Panc1 (cell line): ENCODE results near the gene CALD1. TPM values are rescaled to one million over a fixed set of nuclear protein-coding genes. Genes with fewer than 3 reads are reported as not detected.

Experiments
- ATAC-seq: fragments of 200-7000 bp; cut with Tn5 transposase; 2 replicates; pipeline ENCODE4 v1.9.1; 2020; ENCODE audit warnings: mild to moderate bottlenecking, moderate library complexity
- BruUV-seq: library from RNA; stranded (reverse); fragments of 400-500 nt; replicated peaks from 2 replicates; lab custom pipeline; 2021; lab: Mats Ljungman, UMichigan
- CTCF ChIA-PET: fragments of 300-600 bp; sonication (Branson Sonifier 250); formaldehyde crosslinking; loops from one replicate; lab custom pipeline; 2022; ENCODE audit warnings: antibody characterized with exemption; lab: Charles Lee
- POLR2A ChIA-PET: fragments of 300-600 bp; sonication (Branson Sonifier 250); formaldehyde crosslinking; loops from one replicate; lab custom pipeline; 2022; ENCODE audit warnings: antibody characterized with exemption; lab: Charles Lee
- DNase-seq: peaks from one replicate; pipeline ENCODE4 v3.0.0-alpha.2; 2010; ENCODE audit warnings: low read depth, low spot score
- H3K27ac ChIP-seq: 2 replicates; pipeline ENCODE4 v1.5.1; 2011; ENCODE audit warnings: mild to moderate bottlenecking, low read length, inconsistent platforms
- H3K27me3 ChIP-seq: fragments of 200-500 bp; sonication (Bioruptor generic); 2 replicates; pipeline ENCODE4 v1.6.0; 2014; ENCODE audit warnings: low read length, inconsistent platforms; ENCODE audit not compliant: control insufficient read depth, insufficient read depth
- H3K36me3 ChIP-seq: fragments of 200-500 bp; sonication (Bioruptor generic); 2 replicates; pipeline ENCODE4 v1.5.1; 2014; ENCODE audit warnings: inconsistent platforms, mild to moderate bottlenecking, low read length, moderate library complexity; ENCODE audit not compliant: control insufficient read depth, insufficient read depth
- H3K4me1 ChIP-seq: 2 replicates; pipeline ENCODE4 v1.5.1; 2011; ENCODE audit warnings: inconsistent platforms, mild to moderate bottlenecking, low read length, moderate library complexity; ENCODE audit not compliant: control insufficient read depth, insufficient read depth
- H3K4me3 ChIP-seq, 2 experiments: 2 replicates each; pipeline ENCODE4 v1.5.1; 2011 to 2012; ENCODE audit warnings: low read depth in 2 of 2, low read length in 2 of 2, mild to moderate bottlenecking in 2 of 2, inconsistent platforms in 1 of 2, moderate library complexity in 1 of 2
- H3K9me3 ChIP-seq: fragments of 200-500 bp; sonication (Bioruptor generic); 2 replicates; pipeline ENCODE4 v1.5.1; 2014; ENCODE audit warnings: low read depth, mild to moderate bottlenecking, inconsistent platforms, low read length, moderate library complexity; ENCODE audit not compliant: control insufficient read depth, insufficient read depth
- POLR2AphosphoS5 ChIP-seq: IDR thresholded peaks from 2 replicates; pipeline ENCODE4 v1.6.1; 2012; ENCODE audit warnings: mild to moderate bottlenecking, low read depth, low read length, moderate library complexity
- SIN3A ChIP-seq: IDR thresholded peaks from 2 replicates; pipeline ENCODE4 v1.6.1; 2012; ENCODE audit warnings: low read depth, mild to moderate bottlenecking, low read length, moderate library complexity, borderline replicate concordance; ENCODE audit not compliant: insufficient read depth
- TCF7L2 ChIP-seq: IDR thresholded peaks from 2 replicates; pipeline ENCODE4 v1.6.1; 2011; ENCODE audit warnings: mild to moderate bottlenecking, low read depth, low read length, inconsistent platforms
- in situ Hi-C: cut with HindIII; loops from 2 replicates; pipeline ENCODE4 v1.10.0; 2016; ENCODE audit warnings: low sequenced_read_pairs, low pct_unique_long_range_greater_than_20kb
- intact Hi-C: fragments of 100-400 bp; cut with micrococcal nuclease; formaldehyde crosslinking; loops from one replicate; pipeline ENCODE4 v1.10.0; 2022; ENCODE audit not compliant: unreplicated experiment
- total RNA-seq: library from RNA; stranded (reverse); gene quantifications from one replicate; pipeline ENCODE4 v1.2.1, GENCODE V29; 2021; ENCODE audit not compliant: unreplicated experiment
- TF ChIP-seq, protein P1 (sequence below), 2 experiments: IDR thresholded peaks; 2 replicates each; pipeline ENCODE4 v1.6.1; 2011 to 2012; ENCODE audit warnings: low read depth in 2 of 2, control low read depth in 1 of 2, low read length in 1 of 2, mild to moderate bottlenecking in 1 of 2, moderate library complexity in 1 of 2; ENCODE audit not compliant: insufficient read depth in 1 of 2
- TF ChIP-seq, protein P2 (sequence below): fragments of 450-650 bp; IDR thresholded peaks from 2 replicates; pipeline ENCODE4 v1.5.1; 2017; ENCODE audit warnings: mild to moderate bottlenecking

CALD1 gene
- total RNA-seq, 1 experiment from 2014 or later: 9.2 TPM

GRCh38 chr7:134865001-134865845 lies 85.8 kb downstream of the CALD1 start:
- Histone ChIP-seq H3K27me3 (no peaks in the 10 kb centered on the region), H3K4me1 (no peaks in the 10 kb centered on the region), H3K36me3 (no peaks in the 10 kb centered on the region), H3K9me3 (no peaks in the 10 kb centered on the region), H3K4me3 (peak overlapping the region in 1 of 2 experiments; percentile 6; a peak in 1 of 4 replicates), H3K27ac (no peak overlapping the region)
- DNase-seq (no peak), ATAC-seq (peak; percentile 38)
- ChIA-PET POLR2A (no interaction called here), CTCF (no interaction called here)
- BruUV-seq: no TSS peak
- in situ Hi-C loops (no loop called here), intact Hi-C loops (no loop called here)
- TF ChIP-seq POLR2AphosphoS5 (no peak), SIN3A (no peak), TCF7L2 (no peak)
- TF ChIP-seq, protein P1, sequence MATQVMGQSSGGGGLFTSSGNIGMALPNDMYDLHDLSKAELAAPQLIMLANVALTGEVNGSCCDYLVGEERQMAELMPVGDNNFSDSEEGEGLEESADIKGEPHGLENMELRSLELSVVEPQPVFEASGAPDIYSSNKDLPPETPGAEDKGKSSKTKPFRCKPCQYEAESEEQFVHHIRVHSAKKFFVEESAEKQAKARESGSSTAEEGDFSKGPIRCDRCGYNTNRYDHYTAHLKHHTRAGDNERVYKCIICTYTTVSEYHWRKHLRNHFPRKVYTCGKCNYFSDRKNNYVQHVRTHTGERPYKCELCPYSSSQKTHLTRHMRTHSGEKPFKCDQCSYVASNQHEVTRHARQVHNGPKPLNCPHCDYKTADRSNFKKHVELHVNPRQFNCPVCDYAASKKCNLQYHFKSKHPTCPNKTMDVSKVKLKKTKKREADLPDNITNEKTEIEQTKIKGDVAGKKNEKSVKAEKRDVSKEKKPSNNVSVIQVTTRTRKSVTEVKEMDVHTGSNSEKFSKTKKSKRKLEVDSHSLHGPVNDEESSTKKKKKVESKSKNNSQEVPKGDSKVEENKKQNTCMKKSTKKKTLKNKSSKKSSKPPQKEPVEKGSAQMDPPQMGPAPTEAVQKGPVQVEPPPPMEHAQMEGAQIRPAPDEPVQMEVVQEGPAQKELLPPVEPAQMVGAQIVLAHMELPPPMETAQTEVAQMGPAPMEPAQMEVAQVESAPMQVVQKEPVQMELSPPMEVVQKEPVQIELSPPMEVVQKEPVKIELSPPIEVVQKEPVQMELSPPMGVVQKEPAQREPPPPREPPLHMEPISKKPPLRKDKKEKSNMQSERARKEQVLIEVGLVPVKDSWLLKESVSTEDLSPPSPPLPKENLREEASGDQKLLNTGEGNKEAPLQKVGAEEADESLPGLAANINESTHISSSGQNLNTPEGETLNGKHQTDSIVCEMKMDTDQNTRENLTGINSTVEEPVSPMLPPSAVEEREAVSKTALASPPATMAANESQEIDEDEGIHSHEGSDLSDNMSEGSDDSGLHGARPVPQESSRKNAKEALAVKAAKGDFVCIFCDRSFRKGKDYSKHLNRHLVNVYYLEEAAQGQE (IDR thresholded peaks at IDR 0.05; ENCODE audit: insufficient read depth in 1 of 2, low read depth in 2 of 2, low read length in 1 of 2): no peak
- TF ChIP-seq, protein P2, sequence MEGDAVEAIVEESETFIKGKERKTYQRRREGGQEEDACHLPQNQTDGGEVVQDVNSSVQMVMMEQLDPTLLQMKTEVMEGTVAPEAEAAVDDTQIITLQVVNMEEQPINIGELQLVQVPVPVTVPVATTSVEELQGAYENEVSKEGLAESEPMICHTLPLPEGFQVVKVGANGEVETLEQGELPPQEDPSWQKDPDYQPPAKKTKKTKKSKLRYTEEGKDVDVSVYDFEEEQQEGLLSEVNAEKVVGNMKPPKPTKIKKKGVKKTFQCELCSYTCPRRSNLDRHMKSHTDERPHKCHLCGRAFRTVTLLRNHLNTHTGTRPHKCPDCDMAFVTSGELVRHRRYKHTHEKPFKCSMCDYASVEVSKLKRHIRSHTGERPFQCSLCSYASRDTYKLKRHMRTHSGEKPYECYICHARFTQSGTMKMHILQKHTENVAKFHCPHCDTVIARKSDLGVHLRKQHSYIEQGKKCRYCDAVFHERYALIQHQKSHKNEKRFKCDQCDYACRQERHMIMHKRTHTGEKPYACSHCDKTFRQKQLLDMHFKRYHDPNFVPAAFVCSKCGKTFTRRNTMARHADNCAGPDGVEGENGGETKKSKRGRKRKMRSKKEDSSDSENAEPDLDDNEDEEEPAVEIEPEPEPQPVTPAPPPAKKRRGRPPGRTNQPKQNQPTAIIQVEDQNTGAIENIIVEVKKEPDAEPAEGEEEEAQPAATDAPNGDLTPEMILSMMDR: no peak

GRCh38 chr7:134866617-134867016 lies 87.2 kb downstream of the CALD1 start:
- ChIA-PET CTCF (no interaction called here), POLR2A (no interaction called here)
- Histone ChIP-seq H3K4me3 (no peak overlapping the region), H3K4me1 (no peaks in the 10 kb centered on the region), H3K27me3 (no peaks in the 10 kb centered on the region), H3K36me3 (no peaks in the 10 kb centered on the region), H3K27ac (no peak overlapping the region), H3K9me3 (no peaks in the 10 kb centered on the region)
- ATAC-seq: no peak
- intact Hi-C loops: no loop called here
- in situ Hi-C loops: no loop called here
- no peak for DNase-seq
- no TSS peak for BruUV-seq
- TF ChIP-seq, protein P2: no peak
- TF ChIP-seq TCF7L2: no peak
